ENCODE data around the gene CNOT1.

Gene CNOT1

GRCh38 chr16:58485184-58485887 lies 144.3 kb downstream of the CNOT1 start:
- no peak for DNase-seq (ENCODE audit: low read depth in 2 of 2)

- DNase-seq (ENCODE audit: low read depth in 2 of 2): no peak
These were observed 147.7 kb downstream of the CNOT1 start for GRCh38 chr16:58481931-58482330.

- no peak for DNase-seq (ENCODE audit: low read depth in 2 of 2)
These were observed 148.3 kb downstream of the CNOT1 start for GRCh38 chr16:58481226-58481869.

GRCh38 chr16:58478427-58478826 lies 151.2 kb downstream of the CNOT1 start:
- DNase-seq (ENCODE audit: low read depth in 2 of 2): no peak

GRCh38 chr16:58476791-58477190 lies 152.8 kb downstream of the CNOT1 start:
- no peak for DNase-seq (ENCODE audit: low read depth in 2 of 2)

GRCh38 chr16:58475091-58475619 lies 154.5 kb downstream of the CNOT1 start:
- DNase-seq (ENCODE audit: low read depth in 2 of 2): no peak

GRCh38 chr16:58474296-58474695 lies 155.3 kb downstream of the CNOT1 start:
- DNase-seq (ENCODE audit: low read depth in 2 of 2): no peak

GRCh38 chr16:58472827-58473226 lies 156.8 kb downstream of the CNOT1 start:
- DNase-seq (ENCODE audit: low read depth in 2 of 2): no peak

- DNase-seq (ENCODE audit: low read depth in 2 of 2): no peak
These were observed 157.4 kb downstream of the CNOT1 start for GRCh38 chr16:58472266-58472665.

- no peak for DNase-seq (ENCODE audit: low read depth in 2 of 2)
These were observed 158.2 kb downstream of the CNOT1 start for GRCh38 chr16:58471209-58471975.
